Heart right ventricle (tissue), 16 donors: ENCODE measurements around the gene TLCD1. TPM values are rescaled to one million over a fixed set of nuclear protein-coding genes. Genes with fewer than 3 reads are reported as not detected.

Source experiments
- ATAC-seq, 8 donors: fragments of 200-7000 bp; cut with Tn5 transposase; one replicate each; pipeline ENCODE4 v1.9.1; 2020; ENCODE audit warnings: mild to moderate bottlenecking in 8 of 8, moderate library complexity in 8 of 8, moderate number of reproducible peaks in 1 of 8
- DNase-seq, 2 donors: peaks; one replicate each; pipeline ENCODE4 v3.0.0-alpha.2; 2020
- H3K27ac ChIP-seq, 10 donors: fragments of 200-600 bp; sonication (generic) in 2 of 10; one replicate each; pipeline versions ENCODE4 v1.5.0 to v1.8.0; 2020 to 2022; ENCODE audit warnings: mild to moderate bottlenecking in 3 of 10
- H3K27me3 ChIP-seq, 7 donors: fragments of 200-600 bp; one replicate each; pipeline ENCODE4 v1.8.0; 2021 to 2022; ENCODE audit warnings: mild to moderate bottlenecking in 2 of 7
- H3K36me3 ChIP-seq, 9 donors: fragments of 200-600 bp; sonication (generic) in 1 of 9; one replicate each; pipeline versions ENCODE4 v1.5.0 to v1.8.0; 2020 to 2022; ENCODE audit warnings: mild to moderate bottlenecking in 2 of 9
- H3K4me1 ChIP-seq, 9 donors: fragments of 200-600 bp; sonication (generic) in 1 of 9; one replicate each; pipeline versions ENCODE4 v1.5.0 to v1.8.0; 2020 to 2022; ENCODE audit warnings: mild to moderate bottlenecking in 4 of 9
- H3K4me3 ChIP-seq, 10 donors: fragments of 200-600 bp; sonication (generic) in 2 of 10; one replicate each; pipeline versions ENCODE4 v1.5.0 to v1.8.0; 2020 to 2022; ENCODE audit warnings: mild to moderate bottlenecking in 7 of 10, moderate library complexity in 2 of 10
- H3K9me3 ChIP-seq, 11 donors: fragments of 200-600 bp in 10 of 11; sonication (generic) in 2 of 11; one replicate each; pipeline versions ENCODE4 v1.5.0 to v1.8.0; 2013 to 2022; ENCODE audit warnings: mild to moderate bottlenecking in 2 of 11, control low read depth in 1 of 11, moderate library complexity in 1 of 11
- CTCF ChIP-seq, 9 donors: fragments of 200-600 bp; sonication (generic) in 2 of 9; IDR thresholded peaks; one replicate each; pipeline versions ENCODE4 v1.5.0 to v1.8.0; 2021 to 2022; ENCODE audit warnings: antibody characterized with exemption in 9 of 9, mild to moderate bottlenecking in 5 of 9, moderate library complexity in 1 of 9
- WGBS, 2 donors: extraction: QIAGEN DNeasy Blood & Tissue Kit; methylation state at CpG; one replicate each; pipeline ENCODE4 v1.1.7; 2013; ENCODE audit warnings: inconsistent platforms in 1 of 2; 5-methylcytosine and 5-hydroxymethylcytosine counted together
- intact Hi-C, 10 donors: fragments of 100-400 bp; cut with DNase I; formaldehyde crosslinking; loops; one replicate each; pipeline versions ENCODE4 v1.11.1 to v1.14.2; 2022
- polyA plus RNA-seq, 2 donors: library from polyadenylated mRNA; stranded (reverse); fragments of 200-250 nt; gene quantifications; one replicate each; pipeline ENCODE4 v1.2.3, GENCODE V29; 2013
- total RNA-seq, 10 donors: library from RNA; stranded (reverse); fragmentation: NEBNext Ultra II Directional in 3 of 10; extraction: Animal tissue kit (Norgen Biotek cat#: 25700) in 3 of 10; gene quantifications; one replicate each; pipeline versions ENCODE4 v1.2.1 to v1.2.4, GENCODE V29; 2021 to 2023
- donor health status: Arrhythmogenic right ventricular cardiomyopathy.
- donor health status: ischemic (EF 13 %, LVEDD 7.1; RV severe dilation, severe dysfunction).
- donor health status: healthy with polysubstance abuse.
- donor health status: DM: no; HTN: yes; CAD: no.
- donor health status: DM: no; HTN: no; CAD: no.
- donor health status: ischemic (EF 25% LVEDD 6.9; RV normal size, moderate dysfunction).
- donor health status: ischemic (EF 25% LVEDD 5.7; RV mildly dilated, moderate dysfunction).
- donor health status: healthy.
- donor health status: DM: yes; HTN: yes; CAD: no.
- donor health status: Ischemic cardiomyopathy.
- donor health status: ischemic (EF 35%, LVEDD 5.7; RV mildly dilated, moderate dysfunction).
- donor health status: nonischemic (EF 11% LVEDD 7.7; RV severe dilation, severe dysfunction).
- donor health status: DM: yes; HTN: yes; CAD: no.
- donor health status: PGD.
- donor health status: ischemic (EF 29% LVEDD 5.4; RV normal size, mild dysfunction).
- donor health status: nonischemic (EF 23%, LVEDD 6.1; RV moderate dilation, normal function).

TLCD1 gene
- total and polyA plus RNA-seq, 12 donors: 0.36 to 9.3 (median 1.1) TPM

- ATAC-seq (no peak), DNase-seq (no peak)
- WGBS, 2 donors: 89% methylated on average over 6 of the region's 6 CpGs
- intact Hi-C loops: no loop called here
- Histone ChIP-seq H3K4me1 (no peaks in the 10 kb centered on the region), H3K4me3 (no peak overlapping the region), H3K36me3 (peaks cover 5 to 100% (median 96%) of the 10 kb centered on the region in 9 donors), H3K27ac (no peak overlapping the region), H3K27me3 (no peaks in the 10 kb centered on the region), H3K9me3 (no peaks in the 10 kb centered on the region)
- TF ChIP-seq CTCF (IDR thresholded peaks at IDR 0.05): no peak
Measured at GRCh38 chr17:28698253-28698941, 27.6 kb downstream of the TLCD1 start.

- H3K4me1 ChIP-seq: no peaks in the 10 kb centered on the region
- no peak for ATAC-seq
- H3K9me3 ChIP-seq: no peaks in the 10 kb centered on the region
- H3K36me3 ChIP-seq: peaks cover 16 to 100% (median 94%) of the 10 kb centered on the region in 9 donors
- no peak for DNase-seq
- H3K4me3 ChIP-seq: no peak overlapping the region
- H3K27me3 ChIP-seq: no peaks in the 10 kb centered on the region
- intact Hi-C loops: no loop called here
- 89 to 92% methylated on average over 1 of the region's 1 CpG for WGBS, 2 donors
- no peak overlapping the region for H3K27ac ChIP-seq
- TF ChIP-seq CTCF (IDR thresholded peaks at IDR 0.05): no peak
Measured at GRCh38 chr17:28693869-28694268, 32.2 kb downstream of the TLCD1 start.

GRCh38 chr17:28689011-28689410, 37.0 kb downstream of the TLCD1 start:
- H3K27me3 ChIP-seq: no peaks in the 10 kb centered on the region
- no peaks in the 10 kb centered on the region for H3K9me3 ChIP-seq
- intact Hi-C loops: no loop called here
- TF ChIP-seq CTCF (IDR thresholded peaks at IDR 0.05): no peak
- no peak for ATAC-seq
- no peak for DNase-seq
- H3K4me3 ChIP-seq: no peak overlapping the region
- H3K4me1 ChIP-seq: peaks cover 0 to 4% (median 0%) of the 10 kb centered on the region in 9 donors
- peaks cover 29 to 100% (median 97%) of the 10 kb centered on the region in 9 donors for H3K36me3 ChIP-seq
- WGBS, 2 donors: 96 to 98% methylated on average over 3 of the region's 3 CpGs
- H3K27ac ChIP-seq: no peak overlapping the region

- Histone ChIP-seq H3K27me3 (no peaks in the 10 kb centered on the region), H3K36me3 (peaks cover 28 to 100% (median 97%) of the 10 kb centered on the region in 9 donors), H3K4me1 (peaks cover 0 to 4% (median 0%) of the 10 kb centered on the region in 9 donors), H3K27ac (no peak overlapping the region), H3K4me3 (no peak overlapping the region), H3K9me3 (no peaks in the 10 kb centered on the region)
- no peak for TF ChIP-seq CTCF (IDR thresholded peaks at IDR 0.05)
- ATAC-seq (no peak), DNase-seq (no peak)
- intact Hi-C loops: no loop called here
- 98 to 99% methylated on average over 4 of the region's 4 CpGs for WGBS, 2 donors
Measured at GRCh38 chr17:28688481-28688880, 37.6 kb downstream of the TLCD1 start.
